Caco-2 (cell line): Measurements from ENCODE around the gene GGN. TPM values are rescaled to one million over a fixed set of nuclear protein-coding genes. Genes with fewer than 3 reads are reported as not detected.

Experiments
- BruUV-seq: library from RNA; stranded (reverse); fragments of 400-500 nt; replicated peaks from 2 replicates; lab custom pipeline; 2021; lab: Mats Ljungman, UMichigan
- CTCF ChIA-PET: fragments of 300-600 bp; sonication (Branson Sonifier 250); formaldehyde crosslinking; loops from one replicate; lab custom pipeline; 2022; ENCODE audit warnings: antibody characterized with exemption; lab: Charles Lee
- POLR2A ChIA-PET: fragments of 300-600 bp; sonication (Branson Sonifier 250); formaldehyde crosslinking; loops from one replicate; lab custom pipeline; 2022; ENCODE audit warnings: antibody characterized with exemption; lab: Charles Lee
- DNase-seq, 2 experiments: peaks; one replicate each; pipeline versions ENCODE4 v3.0.0 to v3.0.0-alpha.2; 2020 to 2022
- H3K27me3 ChIP-seq: replicated peaks from 2 replicates; pipeline ENCODE4 v1.6.0; 2011; ENCODE audit warnings: low read length; ENCODE audit not compliant: control insufficient read depth, insufficient read depth
- H3K36me3 ChIP-seq: 2 replicates; pipeline ENCODE4 v1.5.1; 2011; ENCODE audit warnings: low read length; ENCODE audit not compliant: control insufficient read depth, insufficient read depth
- H3K4me1 ChIP-seq: fragments of 250-450 bp; sonication (Bioruptor Pico); 2 replicates; pipeline ENCODE4 v1.5.1; 2020; ENCODE audit warnings: mild to moderate bottlenecking
- H3K4me3 ChIP-seq: 2 replicates; pipeline ENCODE4 v1.5.1; 2011; ENCODE audit warnings: low read depth, mild to moderate bottlenecking, control low read depth, low read length
- H3K9me3 ChIP-seq: fragments of 250-450 bp; sonication (Bioruptor Pico); 2 replicates; pipeline ENCODE4 v1.5.1; 2020; ENCODE audit warnings: mild to moderate bottlenecking, moderate library complexity
- H3K27ac Mint-ChIP-seq: one replicate; pipeline ENCODE4 v1.8.0; 2022; ENCODE audit warnings: mixed read lengths; ENCODE audit not compliant: unreplicated experiment
- H3K27me3 Mint-ChIP-seq: one replicate; pipeline ENCODE4 v1.8.0; 2022; ENCODE audit warnings: mixed read lengths; ENCODE audit not compliant: insufficient read depth, unreplicated experiment
- H3K36me3 Mint-ChIP-seq: one replicate; pipeline ENCODE4 v1.8.0; 2022; ENCODE audit warnings: mild to moderate bottlenecking, mixed read lengths; ENCODE audit not compliant: insufficient read depth, unreplicated experiment
- H3K4me1 Mint-ChIP-seq: one replicate; pipeline ENCODE4 v1.8.0; 2022; ENCODE audit warnings: low read depth, mixed read lengths; ENCODE audit not compliant: unreplicated experiment
- H3K4me3 Mint-ChIP-seq: one replicate; pipeline ENCODE4 v1.8.0; 2022; ENCODE audit warnings: mild to moderate bottlenecking, moderate library complexity, mixed read lengths; ENCODE audit not compliant: unreplicated experiment
- H3K9me3 Mint-ChIP-seq: one replicate; pipeline ENCODE4 v1.8.0; 2022; ENCODE audit warnings: mixed read lengths; ENCODE audit not compliant: unreplicated experiment
- CTCF ChIP-seq, 2 experiments: fragments of 200-600 bp in 1 of 2; IDR thresholded peaks; 1 replicate in 1 of 2; 2 replicates in 1 of 2; pipeline versions ENCODE4 v1.5.1 to v1.8.0; 2011 to 2022; ENCODE audit warnings: antibody characterized with exemption in 1 of 2, control low read depth in 1 of 2, inconsistent platforms in 1 of 2, low read depth in 1 of 2, low read length in 1 of 2, mild to moderate bottlenecking in 1 of 2, moderate library complexity in 1 of 2; ENCODE audit not compliant: insufficient read depth in 1 of 2, severe bottlenecking in 1 of 2, unreplicated experiment in 1 of 2
- intact Hi-C: fragments of 100-400 bp; cut with micrococcal nuclease; formaldehyde crosslinking; loops from one replicate; pipeline ENCODE4 v1.10.0; 2022; ENCODE audit not compliant: unreplicated experiment
- total RNA-seq: library from RNA; stranded (reverse); gene quantifications from 2 replicates; pipeline ENCODE4 v1.2.3, GENCODE V29; 2022

Gene GGN
- total RNA-seq, 1 experiment from 2014 or later = 0.79 TPM

GRCh38 chr19:38425810-38426466 lies 38.1 kb upstream of the GGN start, which contains the start of gene RASGRP4:
Gene RASGRP4, minus strand, starts transcription at chr19:38426219. Its CDS starts 128 bp downstream, at chr19:38426091.
- Mint-ChIP-seq H3K27me3 (peaks cover 7% of the 10 kb centered on the region), H3K4me3 (no peak within 1 kb of the TSS), H3K36me3 (no peaks in the 10 kb centered on the region), H3K9me3 (no peaks in the 10 kb centered on the region), H3K27ac (no peak within 1 kb of the TSS), H3K4me1 (no peaks in the 10 kb centered on the region)
- BruUV-seq = no TSS peak
- Histone ChIP-seq H3K9me3 (no peaks in the 10 kb centered on the region), H3K36me3 (no peaks in the 10 kb centered on the region), H3K4me3 (no peak within 1 kb of the TSS), H3K27me3 (no peaks in the 10 kb centered on the region), H3K4me1 (no peaks in the 10 kb centered on the region)
- ChIA-PET POLR2A (no interaction called here), CTCF (no interaction called here)
- no peak for DNase-seq
- intact Hi-C loops = no loop called here
- no peak for TF ChIP-seq CTCF (IDR thresholded peaks at IDR 0.05; ENCODE audit: insufficient read depth in 1 of 2, low read depth in 1 of 2, low read length in 1 of 2, severe bottlenecking in 1 of 2, unreplicated experiment in 1 of 2)

GRCh38 chr19:38425222-38425809 lies 37.5 kb upstream of the GGN start:
- Histone ChIP-seq H3K36me3 (no peaks in the 10 kb centered on the region), H3K4me3 (no peak overlapping the region), H3K9me3 (no peaks in the 10 kb centered on the region), H3K27me3 (no peaks in the 10 kb centered on the region), H3K4me1 (no peaks in the 10 kb centered on the region)
- Mint-ChIP-seq H3K36me3 (no peaks in the 10 kb centered on the region), H3K27me3 (peaks cover 11% of the 10 kb centered on the region), H3K9me3 (no peaks in the 10 kb centered on the region), H3K4me3 (no peak overlapping the region), H3K27ac (no peak overlapping the region), H3K4me1 (no peaks in the 10 kb centered on the region)
- no peak for TF ChIP-seq CTCF (IDR thresholded peaks at IDR 0.05; ENCODE audit: insufficient read depth in 1 of 2, low read depth in 1 of 2, low read length in 1 of 2, severe bottlenecking in 1 of 2, unreplicated experiment in 1 of 2)
- intact Hi-C loops = no loop called here
- no TSS peak for BruUV-seq
- ChIA-PET CTCF (no interaction called here), POLR2A (no interaction called here)
- no peak for DNase-seq

- no TSS peak for BruUV-seq
- H3K9me3 ChIP-seq = no peaks in the 10 kb centered on the region
- peaks cover 14% of the 10 kb centered on the region for H3K27me3 Mint-ChIP-seq
- no peak overlapping the region for H3K27ac Mint-ChIP-seq
- intact Hi-C loops = no loop called here
- H3K27me3 ChIP-seq = no peaks in the 10 kb centered on the region
- H3K4me1 ChIP-seq = no peaks in the 10 kb centered on the region
- no peak overlapping the region for H3K4me3 Mint-ChIP-seq
- DNase-seq = no peak
- no peaks in the 10 kb centered on the region for H3K36me3 ChIP-seq
- no peaks in the 10 kb centered on the region for H3K36me3 Mint-ChIP-seq
- TF ChIP-seq CTCF (IDR thresholded peaks at IDR 0.05; ENCODE audit: insufficient read depth in 1 of 2, low read depth in 1 of 2, low read length in 1 of 2, severe bottlenecking in 1 of 2, unreplicated experiment in 1 of 2) = no peak
- POLR2A ChIA-PET = no interaction called here
- CTCF ChIA-PET = no interaction called here
- no peak overlapping the region for H3K4me3 ChIP-seq
- no peaks in the 10 kb centered on the region for H3K9me3 Mint-ChIP-seq
- no peaks in the 10 kb centered on the region for H3K4me1 Mint-ChIP-seq
These were observed 36.4 kb upstream of the GGN start for GRCh38 chr19:38424272-38424671.
